ENCODE results near the gene IDUA. TPM values are rescaled to one million over a fixed set of nuclear protein-coding genes. Genes with fewer than 3 reads are reported as not detected.

Gene IDUA
- total and polyA plus RNA-seq, 2 donors (not counting 1 experiment from before 2014, with no cell fraction given) = 57.0 to 67.4 TPM

GRCh38 chr4:991451-992296 is 4.8 kb downstream of the IDUA start:
- Mint-ChIP-seq H3K9me3 (ENCODE audit: insufficient read depth) (no peaks in the 10 kb centered on the region), H3K4me1 (peaks cover 10% of the 10 kb centered on the region), H3K27ac (no peak overlapping the region), H3K4me3 (no peak overlapping the region), H3K27me3 (no peaks in the 10 kb centered on the region)
- Histone ChIP-seq H3K4me1 (ENCODE audit: control insufficient read depth in 2 of 2, insufficient read depth in 2 of 2, low read length in 2 of 2) (peaks cover 7 to 9% of the 10 kb centered on the region in 2 donors), H2AFZ (ENCODE audit: insufficient read depth, low read depth, low read length, poor library complexity, severe bottlenecking) (no peak overlapping the region), H3K79me2 (ENCODE audit: control insufficient read depth, insufficient read depth, low read length) (peaks cover 4% of the 10 kb centered on the region), H3K4me3 (ENCODE audit: control extremely low read depth in 1 of 5, extremely low read depth in 1 of 5, insufficient read depth in 1 of 5, low read depth in 2 of 5, low read length in 4 of 5) (no peak overlapping the region), H3K27me3 (replicated peaks in 1 of 4; ENCODE audit: control extremely low read depth in 1 of 4, control insufficient read depth in 3 of 4, insufficient read depth in 4 of 4, low read length in 3 of 4) (peaks cover 0 to 7% (median 2%) of the 10 kb centered on the region in 4 experiments), H4K20me1 (ENCODE audit: control insufficient read depth, insufficient read depth, low read length, poor library complexity, severe bottlenecking) (peaks cover 14% of the 10 kb centered on the region), H3K9ac (ENCODE audit: low read length) (no peak overlapping the region), H3K4me2 (replicated peaks; ENCODE audit: low read depth, low read length, poor library complexity, severe bottlenecking) (no peak overlapping the region), H3K9me3 (ENCODE audit: control extremely low read depth in 1 of 3, control insufficient read depth in 2 of 3, insufficient read depth in 1 of 3, low read length in 2 of 3) (no peaks in the 10 kb centered on the region), H3K36me3 (replicated peaks in 1 of 2; ENCODE audit: control extremely low read depth in 1 of 2, control insufficient read depth in 1 of 2, extremely low read depth in 1 of 2, insufficient read depth in 2 of 2, low read length in 1 of 2) (no peaks in the 10 kb centered on the region), H3K27ac (ENCODE audit: low read length in 2 of 2) (no peak overlapping the region)
- TF ChIP-seq EZH2 (IDR thresholded peaks at IDR 0.05; ENCODE audit: borderline replicate concordance, insufficient read depth, low read depth, low read length, poor library complexity, severe bottlenecking) (no peak), CTCF (IDR thresholded peaks at IDR 0.05) (no peak)
- POLR2A ChIA-PET = no interaction called here
- CTCF ChIA-PET = no interaction called here
- intact Hi-C loops (cut with micrococcal nuclease) = no loop called here
- 97% methylated on average over 50 of the region's 50 CpGs for WGBS (ENCODE audit: insufficient coverage)
- no peak for ATAC-seq (ENCODE audit: low read depth)
- DNase-seq = no peak

Data from B cell (primary cell).